NCI-H526 (cell line): ENCODE data around the gene MAGI2.
"Not testable (repeated sequence)": the region's sequence is repeated elsewhere in the genome, so short reads cannot be mapped to it uniquely, and the experiment has no call there.

ENCODE experiments used
- DNase-seq, 2 experiments: peaks; one replicate each; lab custom pipeline; 2025; lab: John Stamatoyannopoulos, UW

The MAGI2 gene

DNA sequence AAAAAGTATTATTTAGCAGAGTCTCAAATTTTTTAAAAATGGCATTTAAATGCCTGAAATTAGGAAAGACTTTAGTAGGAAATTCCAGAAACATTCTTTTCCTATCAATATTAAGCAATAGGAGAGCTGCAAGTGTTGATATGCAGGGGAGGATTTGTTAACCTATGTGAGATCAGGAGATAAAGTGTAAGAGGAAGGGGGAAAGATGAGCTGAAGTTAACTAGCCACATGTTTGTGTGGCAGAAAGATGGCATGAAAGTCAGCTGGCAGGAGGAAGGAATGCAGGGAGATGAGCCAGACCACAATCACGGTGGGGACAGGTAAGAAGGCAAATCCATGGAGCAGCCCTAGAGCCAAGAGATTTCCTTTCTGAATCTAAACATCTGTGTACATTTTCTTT lies 303.6 kb downstream of the MAGI2 start:
- DNase-seq: no peak

DNA sequence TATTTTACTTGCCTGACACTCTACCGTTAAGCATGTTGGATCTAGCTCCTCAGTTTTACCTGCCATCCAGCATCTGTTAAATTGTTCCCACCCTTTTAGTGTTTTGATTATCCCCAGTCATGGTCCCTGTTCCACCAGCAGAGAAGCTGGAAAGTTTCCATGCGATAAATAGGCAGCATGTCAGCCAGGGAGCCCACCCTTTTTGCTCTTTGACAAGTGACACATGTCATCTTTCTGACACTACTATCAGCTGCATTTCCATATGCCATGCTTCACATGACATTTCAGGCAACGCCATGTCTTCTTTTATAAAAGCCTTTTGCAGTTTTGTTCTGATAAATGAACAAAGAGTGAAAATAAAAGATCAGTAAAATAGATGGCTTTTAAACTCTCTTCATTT lies 310.8 kb downstream of the MAGI2 start:
- no peak for DNase-seq

DNA sequence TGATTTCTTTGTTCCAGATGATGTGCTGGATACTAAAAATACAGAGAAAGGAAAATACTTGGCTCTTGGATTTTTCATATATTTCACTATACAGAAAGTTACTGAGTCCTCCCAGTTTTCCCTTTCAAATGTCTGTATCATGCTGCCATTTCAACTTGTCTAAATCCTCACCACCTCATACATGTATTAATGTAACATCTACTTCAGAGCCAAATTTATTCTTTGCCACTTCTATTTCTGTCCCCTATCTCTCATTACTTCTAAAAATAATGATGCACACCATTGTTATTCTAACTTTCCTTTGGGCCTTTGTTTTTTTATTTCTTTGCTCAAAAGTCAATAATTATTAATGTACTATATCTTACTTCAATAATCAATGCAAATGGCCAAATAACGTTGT lies 312.2 kb downstream of the MAGI2 start:
- no peak for DNase-seq

DNA sequence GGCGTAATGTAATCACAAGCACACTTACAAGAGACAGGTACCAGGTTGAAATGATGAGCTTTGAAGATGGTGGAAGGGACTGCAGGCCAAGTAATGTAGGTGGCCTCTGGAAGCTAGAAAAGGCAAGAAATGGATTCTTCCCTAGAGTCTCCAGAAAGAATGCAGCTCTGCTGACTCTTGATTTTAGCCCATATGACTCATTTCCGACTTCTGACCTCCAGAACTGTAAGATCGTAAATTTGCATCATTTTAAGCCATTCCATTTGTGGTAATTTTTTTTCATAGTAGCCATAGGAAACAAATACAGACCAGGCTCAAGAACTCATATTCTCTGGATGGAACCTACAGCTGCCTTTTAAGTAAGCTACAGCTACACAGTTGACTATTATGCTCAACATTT lies 315.5 kb downstream of the MAGI2 start:
- no peak for DNase-seq

DNA sequence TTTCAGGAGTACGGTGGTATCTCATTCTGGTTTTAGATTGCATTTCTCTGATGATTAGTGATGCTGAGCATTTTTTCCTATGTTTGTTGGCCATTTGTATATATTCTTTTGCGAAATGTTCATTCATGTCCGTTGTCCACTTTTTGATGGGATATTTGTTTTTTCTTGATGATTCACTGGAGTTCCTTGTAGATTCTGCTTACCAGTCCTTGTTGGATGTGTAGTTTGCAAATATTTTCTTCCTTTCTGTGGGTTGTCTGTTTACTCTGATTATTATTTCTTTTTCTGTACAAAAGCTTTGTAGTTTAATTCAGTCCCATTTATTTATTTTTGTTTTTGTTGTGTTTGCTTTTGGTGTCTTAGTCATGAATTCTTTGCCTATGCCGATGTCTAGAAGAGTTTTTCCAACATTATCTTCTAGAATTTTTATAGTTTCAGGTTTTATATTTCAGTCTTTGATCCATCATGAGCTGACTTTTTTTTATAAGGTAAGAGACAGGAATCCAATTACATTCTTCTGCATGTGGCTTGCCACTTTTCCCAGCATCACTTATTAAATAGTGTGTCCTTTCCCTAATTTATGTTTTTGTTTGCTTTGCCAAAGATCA lies 320.5 kb downstream of the MAGI2 start:
- DNase-seq: no peak

DNA sequence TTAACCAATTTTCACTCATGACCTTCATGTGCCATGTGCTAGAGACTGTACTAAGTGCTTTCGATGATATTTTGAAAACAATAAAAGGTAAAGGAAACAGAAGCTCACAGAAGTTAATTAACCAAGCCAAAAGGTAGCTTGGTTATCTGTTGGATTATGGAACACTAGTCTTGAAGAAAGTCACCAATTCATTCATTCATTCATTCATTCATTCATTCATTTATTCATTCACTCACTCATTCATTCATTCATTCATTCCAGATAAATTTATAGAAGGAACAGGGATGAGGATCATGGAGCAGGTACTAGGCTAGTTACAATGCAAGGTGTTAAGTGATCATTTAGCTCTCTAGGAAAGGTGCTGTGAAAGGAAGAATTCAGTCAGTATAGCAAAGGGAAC lies 322.8 kb downstream of the MAGI2 start:
- no peak for DNase-seq

DNA sequence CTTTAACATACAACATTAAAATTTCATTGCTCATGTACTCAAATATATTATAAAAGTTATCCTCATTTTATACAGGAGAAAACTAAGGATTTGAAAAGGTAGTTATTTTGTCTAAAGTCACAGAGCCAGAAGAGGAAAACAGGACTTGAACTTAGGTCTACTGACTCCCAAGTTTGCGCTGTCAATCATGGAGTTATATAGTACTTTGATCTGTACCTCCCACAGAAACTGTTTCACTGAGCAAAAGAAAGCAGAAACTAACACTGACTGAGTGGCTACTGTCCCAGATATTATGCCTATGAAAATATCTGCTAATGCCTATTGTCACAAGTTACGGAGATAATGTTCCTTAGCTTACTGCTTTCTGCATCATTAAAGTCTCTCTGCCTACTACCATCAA lies 329.1 kb downstream of the MAGI2 start:
- no peak for DNase-seq

DNA sequence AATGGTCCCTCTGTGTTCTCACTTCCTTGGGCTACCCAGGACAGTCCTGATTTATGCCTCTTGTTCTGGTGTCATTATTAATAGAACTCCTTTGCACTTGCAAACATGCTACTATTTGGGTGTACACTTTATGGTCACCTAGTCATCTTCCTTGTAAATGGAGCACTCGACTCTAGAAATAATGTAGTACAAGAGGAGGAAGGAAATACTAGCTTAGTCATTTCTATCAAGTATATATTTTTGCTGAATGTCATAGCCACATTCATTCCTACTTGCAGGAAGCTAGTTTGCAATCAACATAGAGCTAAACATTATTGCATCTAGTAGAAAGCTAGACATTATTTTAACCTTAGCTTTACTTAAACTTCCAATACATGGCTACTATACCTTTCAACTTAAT lies 335.3 kb downstream of the MAGI2 start:
- DNase-seq: no peak

DNA sequence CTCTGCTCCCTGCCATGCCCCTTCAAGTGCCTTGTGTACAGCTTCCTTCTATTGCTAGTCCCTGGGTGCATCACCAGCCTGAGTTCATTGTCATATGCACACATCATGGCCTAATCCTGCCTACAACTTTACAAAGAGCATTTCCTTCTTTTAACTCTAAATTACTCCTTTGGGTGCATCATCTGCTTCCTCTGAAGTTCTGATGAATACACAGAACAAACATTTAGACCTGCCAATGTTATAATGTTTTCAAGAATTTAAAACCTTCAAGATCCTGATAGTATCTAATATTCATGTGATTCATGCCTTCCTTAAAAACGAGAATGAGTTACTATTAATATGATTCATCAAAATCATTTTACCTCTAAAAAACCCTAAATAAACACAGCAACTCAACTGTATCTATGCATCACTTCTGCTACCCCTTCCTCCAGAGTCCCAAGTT lies 357.1 kb downstream of the MAGI2 start:
- no peak for DNase-seq

DNA sequence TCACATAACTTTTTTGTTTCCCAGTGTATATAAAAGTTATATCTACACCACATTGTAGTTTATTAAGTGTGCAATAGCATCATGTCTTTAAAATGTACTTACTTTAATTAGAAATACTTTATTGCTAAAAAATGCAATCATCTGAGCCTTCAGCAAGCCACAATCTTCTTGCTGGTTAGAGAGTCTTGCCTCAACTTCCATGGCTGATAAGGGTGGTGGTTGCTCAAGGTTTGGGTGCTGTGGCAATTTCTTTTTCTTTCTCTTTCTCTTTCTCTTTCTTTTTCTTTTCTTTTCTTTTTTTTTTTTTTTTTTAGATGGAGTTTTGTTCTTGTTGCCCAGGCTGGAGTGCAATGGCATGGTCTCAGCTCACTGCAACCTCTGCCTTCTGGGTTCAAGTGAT lies 360.0 kb downstream of the MAGI2 start:
- DNase-seq: no peak

DNA sequence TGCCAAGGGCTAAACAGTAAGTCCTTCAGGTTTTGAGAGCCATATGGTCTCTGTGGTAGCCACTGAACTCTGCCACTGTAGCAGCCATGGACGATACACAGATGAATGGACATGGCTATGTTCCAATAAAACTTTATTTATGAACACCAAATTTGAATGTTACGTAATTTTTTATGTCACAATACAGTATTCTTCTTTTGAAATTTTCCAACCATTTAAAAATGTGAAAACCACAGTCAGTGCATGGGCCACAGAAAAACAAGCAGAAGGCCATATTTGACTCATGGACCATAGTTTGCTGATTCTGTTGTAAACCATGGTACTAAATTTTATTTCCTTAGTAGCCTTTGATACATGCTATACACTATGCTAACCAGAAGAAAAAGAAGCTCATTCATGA lies 361.8 kb downstream of the MAGI2 start:
- DNase-seq: no peak

DNA sequence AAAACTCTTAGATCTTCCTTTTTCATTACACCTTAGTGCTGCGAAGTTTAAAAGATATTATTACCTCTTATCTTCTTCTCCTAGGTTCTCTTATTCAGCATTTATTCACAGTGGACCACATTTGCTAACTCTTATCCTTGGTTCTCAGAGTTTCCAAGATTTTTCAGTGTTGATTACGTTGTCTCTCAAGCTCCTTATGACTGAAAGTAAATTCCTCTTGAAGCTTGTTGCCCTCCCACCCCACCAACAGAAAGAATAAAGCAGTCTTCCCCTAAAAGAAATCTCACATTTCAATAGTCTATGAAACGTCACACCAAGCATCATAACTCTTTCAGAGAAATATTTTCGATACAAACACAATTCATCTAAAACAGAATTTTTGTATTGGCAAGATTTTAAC lies 362.5 kb downstream of the MAGI2 start:
- no peak for DNase-seq

DNA sequence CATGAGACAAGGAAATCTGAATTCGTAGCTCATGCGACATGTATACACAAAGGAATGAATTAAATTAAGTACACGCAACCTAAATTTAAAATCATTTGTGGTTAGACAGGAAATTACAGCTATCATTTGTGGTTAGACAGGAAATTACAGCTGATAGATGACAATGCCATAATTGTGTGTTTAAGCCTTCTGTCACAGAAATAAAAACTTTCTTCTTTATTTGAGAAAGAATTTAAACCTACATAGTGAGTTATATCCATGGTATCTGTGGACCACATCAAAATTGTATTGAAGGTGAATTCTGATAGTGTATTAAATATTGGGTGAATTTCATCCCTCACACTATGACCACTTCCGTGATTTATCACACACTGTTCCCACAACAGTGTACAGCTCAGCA lies 362.9 kb downstream of the MAGI2 start:
- DNase-seq: no peak

DNA sequence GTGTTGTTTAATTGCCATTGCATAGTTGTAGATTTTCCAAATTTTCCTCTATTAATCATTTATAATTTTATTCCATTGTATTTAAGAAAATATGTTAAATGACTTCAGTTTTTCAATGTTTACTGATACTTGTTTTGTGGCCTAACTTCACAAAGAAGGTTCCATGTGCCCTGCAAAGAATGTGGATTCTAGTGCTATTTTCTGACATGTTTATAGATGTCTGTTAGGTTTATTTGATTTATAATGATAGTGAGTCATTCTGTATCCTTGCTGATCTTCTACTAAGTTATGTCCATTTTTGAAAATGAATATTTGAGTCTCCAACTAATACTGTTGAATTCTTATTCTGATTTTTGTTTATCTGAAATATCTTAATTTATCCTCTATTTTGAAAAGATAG lies 369.0 kb downstream of the MAGI2 start:
- DNase-seq: no peak

DNA sequence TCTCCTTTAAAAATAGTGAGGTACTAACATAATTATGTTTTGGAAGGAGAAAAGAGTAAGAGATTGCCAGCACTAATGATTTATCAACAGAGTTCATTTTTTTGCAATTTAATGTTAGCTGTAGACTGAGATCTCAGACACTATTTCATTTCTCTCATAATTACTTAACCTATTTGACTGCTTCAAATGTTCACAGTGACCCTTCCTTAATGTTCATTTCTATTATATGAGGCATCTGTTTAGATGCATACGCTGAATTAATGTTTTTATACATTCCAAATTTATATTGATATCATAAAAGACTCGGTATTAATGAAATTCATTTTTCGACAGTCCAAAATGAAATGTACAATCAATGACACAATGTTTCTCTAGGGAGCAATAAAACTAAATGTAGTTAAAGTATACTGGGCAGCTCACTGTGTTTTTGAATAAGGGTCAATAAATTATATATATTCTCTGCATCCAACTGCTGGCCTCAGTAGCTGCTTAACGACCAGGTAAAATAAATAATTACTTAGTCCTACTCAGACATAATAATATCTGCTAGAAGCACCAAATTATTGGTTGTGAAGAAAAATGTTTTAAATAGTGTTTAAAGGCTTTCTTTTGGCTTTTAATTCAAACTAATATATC lies 373.4 kb downstream of the MAGI2 start:
- no peak for DNase-seq

DNA sequence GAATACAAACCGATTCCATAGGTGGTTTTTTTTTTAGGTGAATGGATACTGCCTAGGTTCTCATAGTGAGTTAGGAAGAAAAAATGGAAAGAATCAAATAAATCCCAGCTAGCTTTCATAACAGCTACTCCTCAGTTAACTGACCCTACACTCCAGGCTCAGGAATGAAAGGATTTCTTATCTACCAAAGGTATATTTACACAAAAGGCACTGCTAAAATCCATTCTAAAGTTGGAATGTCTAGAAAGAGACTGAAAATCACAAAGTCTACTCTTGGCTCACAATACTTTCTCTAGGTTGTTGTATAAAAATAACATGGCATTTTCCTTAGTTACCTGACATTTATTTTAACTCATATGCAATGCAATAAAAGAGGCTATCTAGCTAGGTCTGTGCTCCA lies 375.2 kb downstream of the MAGI2 start:
- no peak for DNase-seq

DNA sequence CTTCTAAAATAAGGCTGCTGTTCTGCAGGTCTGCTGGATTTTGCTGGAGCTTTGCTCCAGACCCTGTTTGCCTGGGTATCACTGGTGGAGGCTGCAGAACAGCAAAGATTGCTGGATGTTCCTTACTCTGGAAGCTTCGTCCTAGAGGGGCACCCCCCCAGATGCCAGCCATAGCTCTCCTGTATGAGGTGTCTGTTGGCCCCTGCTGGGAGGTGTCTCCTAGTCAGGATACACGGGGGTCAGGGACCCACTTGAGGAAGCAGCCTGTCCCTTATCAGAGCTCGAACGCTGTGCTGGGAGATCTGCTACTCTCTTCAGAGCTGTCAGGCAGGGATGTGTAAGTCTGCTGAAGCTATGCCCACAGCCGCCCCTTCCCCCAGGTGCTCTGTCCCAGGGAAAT lies 382.3 kb downstream of the MAGI2 start:
- DNase-seq: not testable (repeated sequence)

DNA sequence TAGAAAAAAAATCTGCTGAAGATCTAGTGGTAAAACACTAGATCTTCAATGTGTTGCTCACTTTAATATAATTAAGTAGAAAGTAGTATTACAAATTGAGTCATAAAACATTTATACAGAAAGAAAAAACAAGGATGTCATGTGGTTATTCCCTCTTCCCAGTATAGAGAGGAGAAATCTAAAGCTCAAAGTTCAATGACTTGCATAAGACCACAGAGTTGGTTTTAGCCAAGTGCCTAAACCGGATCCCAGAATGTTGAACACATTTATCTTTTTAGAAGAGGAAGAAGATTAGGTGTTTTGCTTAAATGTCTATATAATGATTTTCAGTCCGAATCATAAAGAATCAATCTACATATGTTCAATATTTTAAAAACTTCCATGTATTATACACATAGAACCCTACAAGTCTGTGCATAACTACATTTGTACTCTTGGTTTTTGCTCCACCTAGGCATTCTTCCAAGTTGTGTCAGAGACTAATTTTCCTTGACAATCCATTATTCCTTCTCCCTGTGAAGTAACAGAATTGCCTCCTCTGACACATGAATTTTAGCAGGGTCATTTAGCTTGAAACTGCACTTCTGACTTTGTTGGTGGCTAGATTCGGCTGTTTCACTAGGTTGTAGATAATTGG lies 389.2 kb downstream of the MAGI2 start:
- DNase-seq: no peak

DNA sequence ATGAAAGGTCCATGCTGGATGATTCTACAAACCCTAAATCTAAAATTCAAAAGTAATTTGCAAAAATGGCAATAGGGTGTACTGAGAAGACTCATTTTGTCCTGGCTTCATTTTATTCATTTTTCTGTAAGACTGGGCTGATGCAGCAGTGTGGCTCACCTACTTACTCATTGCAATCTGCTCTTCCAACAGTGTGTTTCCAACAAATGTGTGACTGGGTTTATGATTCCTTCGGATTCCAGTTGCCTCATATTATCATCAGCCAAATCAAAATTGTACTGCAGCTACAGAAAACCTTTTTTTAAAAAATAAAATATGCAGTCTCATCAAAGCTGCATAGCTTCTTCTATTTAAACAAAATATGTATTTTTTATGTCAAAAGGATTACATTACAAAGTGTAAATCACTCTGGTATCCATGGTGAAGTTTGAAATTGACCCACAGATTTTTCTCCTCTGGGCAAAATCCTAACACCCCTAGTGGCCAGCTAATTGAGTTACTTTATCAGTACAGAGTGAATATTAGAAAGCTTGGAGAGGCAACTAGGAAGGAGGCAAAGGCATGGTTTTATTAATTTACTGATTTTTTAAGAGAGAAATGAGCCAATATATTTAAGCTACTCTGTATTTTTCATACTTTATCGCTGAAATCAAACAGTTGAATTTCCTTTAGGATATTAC lies 390.3 kb downstream of the MAGI2 start:
- no peak for DNase-seq

DNA sequence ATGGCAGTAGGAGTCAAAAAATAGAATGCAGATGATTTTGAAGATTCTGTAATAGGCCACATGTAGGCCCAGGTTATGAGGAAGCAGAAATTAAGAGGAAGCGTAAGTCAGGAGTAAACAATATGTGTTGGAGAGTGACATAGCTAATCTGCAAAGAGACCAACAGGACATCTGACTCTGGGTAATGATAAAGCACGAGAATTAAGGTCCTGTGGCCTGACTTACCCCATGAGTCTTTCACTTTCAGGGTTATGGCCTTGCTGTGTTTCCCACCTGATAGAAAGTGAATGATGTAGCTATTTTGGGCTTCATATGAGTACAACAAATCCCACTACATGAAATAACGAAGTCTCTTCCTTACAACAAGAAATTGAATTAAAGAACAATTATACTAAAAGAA lies 393.0 kb downstream of the MAGI2 start:
- no peak for DNase-seq

DNA sequence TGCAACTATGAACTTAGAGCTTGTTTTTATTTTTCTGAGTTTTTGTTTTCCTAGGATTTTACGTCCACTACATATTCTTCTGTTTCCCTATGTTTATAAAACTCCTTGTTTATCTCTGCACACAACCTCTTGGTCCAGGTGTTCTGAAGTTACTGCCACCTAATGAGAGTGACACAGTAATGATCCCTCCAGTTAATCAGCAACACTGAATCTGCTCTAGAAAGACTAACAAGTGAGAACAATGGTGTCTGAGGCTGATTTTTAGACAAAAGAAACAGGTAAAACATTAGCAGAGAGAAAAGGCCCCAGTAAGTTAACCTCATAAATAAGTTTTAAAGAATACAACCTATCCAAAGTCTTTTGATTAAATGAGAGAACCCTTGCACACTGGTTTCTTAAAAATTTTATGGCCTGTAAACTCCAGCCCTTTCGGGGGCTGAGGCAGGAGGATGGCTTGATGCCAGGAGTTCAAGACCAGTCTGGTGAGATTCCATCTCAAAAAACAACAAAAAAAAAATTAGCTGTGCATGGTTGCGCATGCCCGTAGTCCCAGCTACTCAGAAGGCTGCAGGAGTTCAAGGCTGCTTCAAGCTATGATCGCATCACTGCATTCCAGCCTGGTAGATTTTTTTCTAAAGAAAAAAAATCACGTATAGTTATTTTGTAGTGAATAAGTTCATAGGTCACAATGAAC lies 397.6 kb downstream of the MAGI2 start:
- DNase-seq: no peak

DNA sequence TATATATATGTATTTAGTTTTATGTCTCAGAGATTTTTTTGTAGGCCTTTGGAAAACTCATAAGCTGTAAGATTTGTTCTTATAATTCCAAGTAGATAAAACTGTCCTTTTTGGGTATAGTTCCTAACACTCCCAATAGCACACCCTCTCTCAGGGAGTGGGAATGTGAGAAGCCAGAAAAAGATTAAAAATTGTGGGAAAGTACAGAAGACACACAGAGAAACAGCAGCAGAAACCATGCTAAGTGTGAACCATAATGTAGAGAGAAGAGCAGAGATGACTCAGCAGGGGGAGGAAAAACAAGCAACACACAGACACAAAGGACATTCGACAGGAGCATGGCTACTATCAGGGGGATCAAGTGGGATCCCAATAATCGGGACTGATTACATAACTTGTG lies 401.6 kb downstream of the MAGI2 start:
- DNase-seq: no peak

DNA sequence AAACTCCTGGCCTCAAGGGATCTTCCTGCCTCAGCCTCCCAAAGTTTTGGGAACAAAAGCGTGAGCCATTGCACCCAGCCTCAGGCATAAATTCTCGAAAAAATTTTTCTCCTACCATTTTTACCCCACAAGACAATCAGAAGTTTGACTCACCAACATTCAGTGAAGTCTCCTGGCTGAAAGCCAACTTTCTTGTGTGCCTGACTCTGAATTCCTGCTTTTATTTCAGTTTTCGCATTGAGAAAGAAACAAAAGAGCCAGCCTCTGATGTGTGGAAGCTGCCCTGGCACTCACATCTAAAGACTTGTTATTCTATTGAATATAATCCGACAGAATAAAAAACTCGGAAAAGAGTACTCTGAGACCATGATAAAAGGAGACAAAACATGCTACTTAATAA lies 402.9 kb downstream of the MAGI2 start:
- DNase-seq: no peak
